ENCODE data around the gene BIRC3. TPM values are rescaled to one million over a fixed set of nuclear protein-coding genes. Genes with fewer than 3 reads are reported as not detected.

BIRC3 gene
- total RNA-seq, 1 experiment from 2014 or later = 2.5 TPM

DNA sequence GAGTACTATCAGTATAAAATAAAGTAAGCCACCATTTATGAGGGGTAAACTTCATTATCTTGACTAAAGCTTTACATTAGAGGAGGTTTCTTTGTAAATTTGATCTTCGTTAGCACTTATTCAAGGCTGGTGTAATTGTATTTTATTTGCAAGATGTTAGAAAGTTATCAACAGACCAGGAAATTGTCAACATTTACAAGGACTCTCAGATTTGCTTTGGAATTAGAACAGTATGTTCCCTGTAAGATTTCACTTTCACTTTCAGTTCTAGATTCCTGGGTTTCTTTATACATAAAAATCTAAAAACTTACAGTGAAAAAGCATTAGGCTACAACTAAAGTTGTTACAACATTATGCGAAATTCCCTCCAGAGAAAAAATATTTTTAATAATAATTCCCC lies 4.6 kb upstream of the BIRC3 start:
- intact Hi-C loops (cut with micrococcal nuclease; ENCODE audit: unreplicated experiment) = no loop called here
- no peaks in the 10 kb centered on the region for H3K27me3 ChIP-seq (replicated peaks; ENCODE audit: insufficient read depth, low read depth, low read length, poor library complexity)
- no peak for DNase-seq (ENCODE audit: low spot score)
- H3K4me3 ChIP-seq (ENCODE audit: low read depth, low read length, poor library complexity, severe bottlenecking) = peak overlapping the region; percentile 12
- no peaks in the 10 kb centered on the region for H3K36me3 ChIP-seq (ENCODE audit: insufficient read depth, low read length, poor library complexity, severe bottlenecking)
- H3K9me3 ChIP-seq (ENCODE audit: low read depth, low read length, poor library complexity, severe bottlenecking) = no peaks in the 10 kb centered on the region
- H3K27ac ChIP-seq (ENCODE audit: low read depth, low read length, poor library complexity, severe bottlenecking) = peak overlapping the region; percentile 16
- POLR2A ChIA-PET (ENCODE audit: low non-redundant PET) = no interaction called here
- H3K4me1 ChIP-seq (ENCODE audit: insufficient read depth, low read length, poor library complexity, severe bottlenecking) = peaks cover 14% of the 10 kb centered on the region
- no TSS peak for BruUV-seq (replicated peaks)
- no peak for TF ChIP-seq EZH2 (IDR thresholded peaks at IDR 0.05; ENCODE audit: borderline replicate concordance, low read depth, low read length, poor library complexity, severe bottlenecking)
- no peak for TF ChIP-seq CTCF (conservative IDR thresholded peaks at IDR 0.05; ENCODE audit: low read depth, low read length)
- CTCF ChIA-PET = no interaction called here

GRCh38 chr11:102313238-102313940 lies 3.9 kb upstream of the BIRC3 start:
- H3K9me3 ChIP-seq (ENCODE audit: low read depth, low read length, poor library complexity, severe bottlenecking) = no peaks in the 10 kb centered on the region
- H3K4me3 ChIP-seq (ENCODE audit: low read depth, low read length, poor library complexity, severe bottlenecking) = peak overlapping the region; percentile 12
- no peaks in the 10 kb centered on the region for H3K27me3 ChIP-seq (replicated peaks; ENCODE audit: insufficient read depth, low read depth, low read length, poor library complexity)
- no peaks in the 10 kb centered on the region for H3K36me3 ChIP-seq (ENCODE audit: insufficient read depth, low read length, poor library complexity, severe bottlenecking)
- TF ChIP-seq CTCF (conservative IDR thresholded peaks at IDR 0.05; ENCODE audit: low read depth, low read length) (no peak), EZH2 (IDR thresholded peaks at IDR 0.05; ENCODE audit: borderline replicate concordance, low read depth, low read length, poor library complexity, severe bottlenecking) (no peak)
- no peak for DNase-seq (ENCODE audit: low spot score)
- H3K27ac ChIP-seq (ENCODE audit: low read depth, low read length, poor library complexity, severe bottlenecking) = peak overlapping the region; percentile 16
- intact Hi-C loops (cut with micrococcal nuclease; ENCODE audit: unreplicated experiment) = no loop called here
- BruUV-seq (replicated peaks) = no TSS peak
- ChIA-PET CTCF (no interaction called here), POLR2A (ENCODE audit: low non-redundant PET) (no interaction called here)
- peaks cover 17% of the 10 kb centered on the region for H3K4me1 ChIP-seq (ENCODE audit: insufficient read depth, low read length, poor library complexity, severe bottlenecking)

- no TSS peak for BruUV-seq (replicated peaks)
- intact Hi-C loops (cut with micrococcal nuclease; ENCODE audit: unreplicated experiment) = no loop called here
- Histone ChIP-seq H3K9me3 (ENCODE audit: low read depth, low read length, poor library complexity, severe bottlenecking) (no peaks in the 10 kb centered on the region), H3K27ac (ENCODE audit: low read depth, low read length, poor library complexity, severe bottlenecking) (no peak overlapping the region), H3K27me3 (replicated peaks; ENCODE audit: insufficient read depth, low read depth, low read length, poor library complexity) (no peaks in the 10 kb centered on the region), H3K4me1 (ENCODE audit: insufficient read depth, low read length, poor library complexity, severe bottlenecking) (peaks cover 17% of the 10 kb centered on the region), H3K36me3 (ENCODE audit: insufficient read depth, low read length, poor library complexity, severe bottlenecking) (no peaks in the 10 kb centered on the region), H3K4me3 (ENCODE audit: low read depth, low read length, poor library complexity, severe bottlenecking) (no peak overlapping the region)
- ChIA-PET POLR2A (ENCODE audit: low non-redundant PET) (no interaction called here), CTCF (no interaction called here)
- no peak for DNase-seq (ENCODE audit: low spot score)
- no peak for TF ChIP-seq EZH2 (IDR thresholded peaks at IDR 0.05; ENCODE audit: borderline replicate concordance, low read depth, low read length, poor library complexity, severe bottlenecking)
- no peak for TF ChIP-seq CTCF (conservative IDR thresholded peaks at IDR 0.05; ENCODE audit: low read depth, low read length)
Measured at GRCh38 chr11:102314784-102315183, 2.5 kb upstream of the BIRC3 start.
